GM18907 (cell line): ENCODE data around the gene VPS29.

Source experiments
- ATAC-seq: cut with Tn5 transposase; IDR thresholded peaks from one replicate; pipeline ENCODE4 v1.9.1; 2021; ENCODE audit warnings: mild to moderate bottlenecking, moderate library complexity; ENCODE audit not compliant: unreplicated experiment

The VPS29 gene

GRCh38 chr12:110451263-110451662 lies 50.6 kb downstream of the VPS29 start:
- no peak for ATAC-seq

- ATAC-seq = peak; percentile 90
Measured at GRCh38 chr12:110449799-110450497, 52.0 kb downstream of the VPS29 start, which contains the start of gene ARPC3. Gene ARPC3 (minus strand): TSS chr12:110450337. CDS start chr12:110450260, 77 bp downstream.

- ATAC-seq = no peak
Measured at GRCh38 chr12:110444455-110444854, 57.5 kb downstream of the VPS29 start.
